LNCAP (cell line): ENCODE measurements around the gene ZP1.

Experiments
- TF ChIP-seq, protein P1 (sequence below): fragments of 450-650 bp; IDR thresholded peaks from 2 replicates; pipeline ENCODE4 v1.5.1; 2017; ENCODE audit warnings: mild to moderate bottlenecking

ZP1 gene

DNA sequence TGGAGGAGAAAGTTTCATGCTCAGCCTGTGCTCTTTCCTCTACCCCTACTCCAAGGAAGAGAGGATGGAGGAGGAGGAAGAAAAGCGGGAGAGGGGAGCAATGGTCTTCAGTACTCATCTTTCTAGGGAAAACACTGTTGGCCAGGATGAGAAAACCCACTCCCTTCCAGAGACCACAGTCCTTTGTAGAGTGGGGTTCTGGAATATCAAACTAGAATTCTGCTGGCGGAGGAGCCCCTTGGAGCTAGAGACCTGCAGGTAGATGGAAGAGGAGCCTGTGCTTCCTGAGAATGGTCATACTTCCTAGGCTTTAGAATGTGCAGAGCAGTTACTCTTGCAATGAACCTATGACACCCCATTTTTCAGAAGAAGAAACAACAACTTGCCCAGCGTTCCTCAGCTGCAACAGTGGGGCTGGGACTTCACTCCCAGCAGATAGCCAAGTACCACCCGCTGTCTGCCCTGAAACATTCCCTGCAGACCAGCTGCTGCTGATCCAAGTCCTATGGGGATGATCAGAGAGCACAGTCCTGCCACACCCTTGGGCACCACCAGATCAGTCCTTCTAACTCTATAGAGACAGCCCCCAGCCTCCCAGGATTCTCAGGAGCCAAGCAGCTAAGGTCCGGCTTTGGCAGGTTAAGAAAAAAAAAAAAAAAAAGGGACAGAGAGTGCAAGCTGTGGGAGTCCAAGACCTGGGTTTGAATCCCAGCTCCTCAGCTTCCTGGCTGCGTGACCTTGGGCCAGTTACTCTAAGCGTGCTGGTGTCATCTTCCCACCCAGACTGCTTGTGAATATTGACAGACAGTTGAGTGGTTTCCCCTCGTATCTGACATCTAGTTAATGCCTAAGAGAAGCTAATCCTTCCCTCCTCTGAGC, 12.3 kb upstream of the ZP1 start:
- TF ChIP-seq, protein P1, sequence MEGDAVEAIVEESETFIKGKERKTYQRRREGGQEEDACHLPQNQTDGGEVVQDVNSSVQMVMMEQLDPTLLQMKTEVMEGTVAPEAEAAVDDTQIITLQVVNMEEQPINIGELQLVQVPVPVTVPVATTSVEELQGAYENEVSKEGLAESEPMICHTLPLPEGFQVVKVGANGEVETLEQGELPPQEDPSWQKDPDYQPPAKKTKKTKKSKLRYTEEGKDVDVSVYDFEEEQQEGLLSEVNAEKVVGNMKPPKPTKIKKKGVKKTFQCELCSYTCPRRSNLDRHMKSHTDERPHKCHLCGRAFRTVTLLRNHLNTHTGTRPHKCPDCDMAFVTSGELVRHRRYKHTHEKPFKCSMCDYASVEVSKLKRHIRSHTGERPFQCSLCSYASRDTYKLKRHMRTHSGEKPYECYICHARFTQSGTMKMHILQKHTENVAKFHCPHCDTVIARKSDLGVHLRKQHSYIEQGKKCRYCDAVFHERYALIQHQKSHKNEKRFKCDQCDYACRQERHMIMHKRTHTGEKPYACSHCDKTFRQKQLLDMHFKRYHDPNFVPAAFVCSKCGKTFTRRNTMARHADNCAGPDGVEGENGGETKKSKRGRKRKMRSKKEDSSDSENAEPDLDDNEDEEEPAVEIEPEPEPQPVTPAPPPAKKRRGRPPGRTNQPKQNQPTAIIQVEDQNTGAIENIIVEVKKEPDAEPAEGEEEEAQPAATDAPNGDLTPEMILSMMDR, result no peak

DNA sequence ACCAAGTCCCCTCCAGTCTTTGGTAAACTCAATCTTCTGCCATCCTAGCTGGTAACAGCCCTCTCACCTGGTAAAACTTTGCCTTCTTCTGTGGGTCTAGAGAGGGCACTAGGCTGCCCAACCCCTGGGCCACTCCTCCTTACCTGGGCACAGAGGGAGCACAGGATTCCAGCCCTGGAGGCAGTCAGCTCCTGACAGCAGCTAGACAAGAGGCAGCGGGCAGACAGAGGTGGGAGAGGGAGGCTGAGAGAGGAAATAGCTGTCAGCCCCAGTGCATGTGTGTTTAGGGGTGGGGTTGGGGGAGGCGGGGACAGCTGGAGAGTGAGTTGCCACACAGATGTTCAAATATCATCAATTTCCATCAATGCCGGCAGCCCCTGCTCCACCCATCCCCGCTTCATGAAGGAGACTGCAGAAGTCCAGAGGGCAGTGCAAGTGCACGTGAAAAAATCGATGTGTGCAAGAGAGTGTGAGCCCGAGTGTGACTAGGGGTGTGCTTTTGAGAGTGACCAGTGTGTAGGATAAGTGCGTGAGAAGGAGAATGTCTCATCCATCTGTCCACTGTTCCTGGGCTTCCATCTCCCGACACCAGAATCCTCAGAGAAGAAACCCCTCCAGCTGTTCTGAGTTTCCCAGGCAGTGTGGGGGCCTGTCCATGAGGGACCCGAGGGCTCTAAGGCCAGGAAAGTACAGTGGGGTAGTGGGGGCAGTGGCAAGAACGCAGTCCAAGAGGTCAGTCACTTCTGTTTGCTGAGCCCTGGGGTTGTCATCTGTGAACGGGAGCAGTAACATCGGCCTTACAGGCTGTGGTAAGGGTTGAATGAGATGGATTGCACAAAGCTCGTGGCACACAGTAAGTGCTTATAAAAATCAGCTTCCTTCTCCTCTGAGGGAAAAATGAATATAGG, 11.4 kb upstream of the ZP1 start, which contains the start of gene PTGDR2:
PTGDR2 (minus strand) TSS at position 225 of the 908 bp plus-strand sequence. CDS start 2,228 bp downstream, outside the sequence.
- TF ChIP-seq, protein P1, result no peak

DNA sequence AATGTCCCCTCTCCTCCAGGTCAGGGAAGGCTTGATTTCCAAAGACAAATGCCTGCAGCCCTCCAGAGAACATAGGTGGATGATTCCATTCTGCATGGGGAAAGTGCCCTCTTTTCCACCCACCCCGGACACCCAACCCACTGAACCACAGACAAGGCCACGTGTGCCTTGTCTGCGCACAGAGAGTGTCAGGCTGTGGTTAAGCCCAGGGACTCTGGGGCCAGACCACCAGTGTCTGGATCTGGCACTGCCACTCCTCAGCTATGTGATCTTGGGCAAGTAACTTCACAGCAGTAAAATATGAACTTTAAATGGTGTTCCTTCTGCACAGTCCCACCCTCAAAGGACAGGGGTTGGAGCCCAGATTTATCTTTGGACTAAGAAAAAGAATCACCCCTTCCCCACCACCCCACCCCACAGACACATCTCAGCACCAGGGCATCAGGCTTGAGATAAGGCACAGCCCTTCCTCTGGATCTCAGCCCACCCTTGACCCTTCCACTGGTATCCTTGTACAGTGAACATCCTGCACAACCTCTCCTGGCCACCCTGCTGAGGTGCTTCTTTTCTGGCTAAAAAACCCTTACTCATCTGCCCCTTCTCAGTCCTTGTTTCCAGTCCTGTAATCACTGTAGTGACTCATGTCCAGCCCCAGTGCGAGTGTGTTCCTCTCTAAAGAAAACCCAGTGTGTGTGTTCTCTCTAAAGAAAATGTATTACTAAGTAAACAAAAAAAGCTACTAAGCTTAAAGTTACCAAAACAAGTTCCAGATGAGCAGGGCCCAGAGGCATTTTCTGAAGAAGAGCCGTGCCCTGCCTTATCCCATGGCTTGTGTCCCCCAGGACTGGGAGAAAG, 9.7 kb upstream of the ZP1 start:
- TF ChIP-seq, protein P1, result no peak

DNA sequence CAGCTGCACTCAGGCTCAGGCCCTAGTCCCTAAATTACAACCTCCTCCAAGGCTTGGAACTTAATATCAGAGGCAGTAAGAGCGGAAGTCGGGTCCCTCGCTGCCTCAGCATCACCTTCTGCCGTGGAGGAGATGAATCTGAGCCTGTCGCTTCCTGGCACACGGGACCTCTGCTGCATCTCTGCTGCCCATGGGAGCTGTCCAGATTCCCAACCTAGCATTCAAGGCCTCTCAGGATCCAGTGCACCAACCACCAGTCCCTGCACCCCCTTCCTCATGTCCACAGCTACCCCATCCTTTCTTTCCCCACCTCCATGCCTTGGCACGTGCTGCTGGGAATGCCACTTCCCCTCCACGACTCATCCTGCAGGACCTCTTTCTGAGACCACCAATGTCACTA, 9.1 kb upstream of the ZP1 start:
- TF ChIP-seq, protein P1, result no peak

DNA sequence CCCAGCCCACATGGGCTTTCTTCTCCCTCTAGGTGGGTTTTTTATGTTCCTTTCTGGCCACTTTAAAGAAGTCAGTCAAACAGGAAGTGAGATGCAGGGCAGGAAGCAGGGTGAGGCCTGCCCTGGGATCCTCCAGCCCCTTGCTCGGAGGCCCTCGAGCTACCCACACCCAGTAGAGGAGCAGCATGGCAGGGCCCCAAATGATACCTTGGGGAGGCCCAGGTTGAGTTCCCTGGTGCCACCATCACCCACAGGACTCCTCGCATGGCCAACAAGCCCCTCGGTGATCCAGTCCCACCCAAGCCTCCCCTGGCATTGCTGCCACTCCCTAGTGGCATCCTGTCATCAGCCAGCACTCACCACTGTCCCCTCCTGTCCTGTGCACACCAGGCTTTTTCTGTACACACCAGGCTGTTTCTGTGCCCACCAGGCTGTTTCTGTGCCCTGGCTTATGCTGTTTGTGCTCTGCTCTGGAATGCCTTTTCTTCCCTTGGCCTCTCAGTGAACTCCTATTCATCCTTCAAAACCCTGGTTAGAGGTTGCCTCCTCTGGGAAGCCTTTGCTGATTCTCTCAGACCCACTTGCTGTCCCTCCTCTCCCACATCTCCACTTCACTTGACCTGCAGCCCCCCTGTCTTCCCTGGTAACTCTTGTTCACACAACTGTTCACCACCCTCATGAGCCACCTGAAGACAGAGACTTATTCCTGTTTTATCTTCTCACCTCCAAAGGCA, 8.4 kb upstream of the ZP1 start:
- TF ChIP-seq, protein P1, result no peak

DNA sequence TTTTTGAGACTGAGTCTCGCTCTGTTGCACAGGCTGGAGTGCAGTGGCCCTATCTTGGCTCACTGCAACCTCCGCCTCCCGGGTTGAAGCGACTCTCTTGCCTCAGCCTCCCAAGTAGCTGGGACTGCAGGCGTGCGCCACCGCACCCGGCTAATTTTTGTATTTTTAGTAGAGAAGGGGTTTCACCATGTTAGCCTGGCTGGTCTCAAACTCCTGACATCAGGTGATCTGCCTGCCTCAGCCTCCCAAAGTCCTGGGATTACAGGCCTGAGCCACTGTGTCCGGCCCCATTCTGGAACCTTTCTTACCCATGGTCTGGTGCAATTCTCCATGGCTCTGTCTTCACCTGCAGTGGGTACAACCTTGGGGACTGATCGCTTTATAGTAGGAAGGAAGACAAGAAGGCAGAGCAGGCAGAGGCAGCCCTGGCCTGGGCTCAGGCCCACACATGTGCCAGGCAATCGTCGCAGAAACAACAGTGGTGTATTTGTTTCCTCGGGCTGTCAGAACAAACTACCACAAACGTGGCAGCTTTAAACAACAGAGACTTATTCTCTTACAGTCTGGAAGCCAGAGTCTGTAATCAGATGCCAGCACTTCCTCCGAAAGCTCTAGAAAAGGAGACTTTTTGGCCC, 7.6 kb upstream of the ZP1 start:
- TF ChIP-seq, protein P1, result no peak
